Fibroblast of the aortic adventitia (primary cell): Measurements from ENCODE around the gene GTF3C5. TPM values are rescaled to one million over a fixed set of nuclear protein-coding genes. Genes with fewer than 3 reads are reported as not detected.
"Not testable (repeated sequence)": the region's sequence is repeated elsewhere in the genome, so short reads cannot be mapped to it uniquely, and the experiment has no call there.

Source experiments
- DNase-seq: peaks from one replicate; pipeline ENCODE4 v3.0.0-alpha.2; 2010; ENCODE audit warnings: low read depth
- H3K4me3 ChIP-seq: 2 replicates; pipeline ENCODE4 v1.5.1; 2011; ENCODE audit warnings: low read depth, mild to moderate bottlenecking, control low read depth, low read length, moderate library complexity
- total RNA-seq: library from RNA; depleted of rRNA; stranded (reverse); fragments of >200 nt; gene quantifications from 2 replicates; pipeline ENCODE4 v1.2.3, GENCODE V29; 2012; ENCODE audit warnings: low replicate concordance
- TF ChIP-seq, protein P1 (sequence below): IDR thresholded peaks from 2 replicates; pipeline ENCODE4 v1.5.1; 2011; ENCODE audit warnings: mild to moderate bottlenecking, low read length, control low read depth, inconsistent platforms; ENCODE audit not compliant: insufficient read depth

Gene GTF3C5
- total RNA-seq, 1 donor = 33.9 TPM

DNA sequence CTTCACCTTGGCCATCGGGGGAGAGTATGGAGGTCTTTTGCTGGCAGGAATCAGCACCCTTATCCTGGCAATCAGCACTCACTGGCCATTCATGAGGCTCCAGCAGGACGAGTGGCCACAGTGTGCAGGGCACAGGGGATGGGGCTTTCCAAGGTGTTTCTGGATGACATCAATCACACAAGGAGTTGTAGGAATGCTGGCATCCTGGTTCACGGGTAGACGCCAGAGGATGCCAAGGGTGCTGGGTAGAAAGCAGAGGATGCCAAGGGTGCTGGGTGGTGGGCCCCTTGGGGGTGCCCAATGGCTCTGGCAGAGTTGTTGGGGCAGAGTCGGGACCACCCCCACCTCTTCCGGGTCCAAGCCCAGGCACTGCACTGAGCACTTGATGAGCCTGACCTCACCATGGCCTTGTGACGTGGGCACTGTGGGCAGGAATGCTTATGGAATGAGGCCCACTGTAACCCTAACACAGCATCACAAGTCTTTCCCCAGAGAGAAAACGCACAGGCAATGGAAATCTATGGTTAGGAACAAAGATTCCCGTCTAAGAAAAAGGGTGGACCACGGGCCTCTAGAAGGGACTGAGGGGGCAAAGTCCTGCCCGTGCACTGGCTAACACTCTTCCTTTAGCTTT lies 60.1 kb downstream of the GTF3C5 start:
- TF ChIP-seq, protein P1, sequence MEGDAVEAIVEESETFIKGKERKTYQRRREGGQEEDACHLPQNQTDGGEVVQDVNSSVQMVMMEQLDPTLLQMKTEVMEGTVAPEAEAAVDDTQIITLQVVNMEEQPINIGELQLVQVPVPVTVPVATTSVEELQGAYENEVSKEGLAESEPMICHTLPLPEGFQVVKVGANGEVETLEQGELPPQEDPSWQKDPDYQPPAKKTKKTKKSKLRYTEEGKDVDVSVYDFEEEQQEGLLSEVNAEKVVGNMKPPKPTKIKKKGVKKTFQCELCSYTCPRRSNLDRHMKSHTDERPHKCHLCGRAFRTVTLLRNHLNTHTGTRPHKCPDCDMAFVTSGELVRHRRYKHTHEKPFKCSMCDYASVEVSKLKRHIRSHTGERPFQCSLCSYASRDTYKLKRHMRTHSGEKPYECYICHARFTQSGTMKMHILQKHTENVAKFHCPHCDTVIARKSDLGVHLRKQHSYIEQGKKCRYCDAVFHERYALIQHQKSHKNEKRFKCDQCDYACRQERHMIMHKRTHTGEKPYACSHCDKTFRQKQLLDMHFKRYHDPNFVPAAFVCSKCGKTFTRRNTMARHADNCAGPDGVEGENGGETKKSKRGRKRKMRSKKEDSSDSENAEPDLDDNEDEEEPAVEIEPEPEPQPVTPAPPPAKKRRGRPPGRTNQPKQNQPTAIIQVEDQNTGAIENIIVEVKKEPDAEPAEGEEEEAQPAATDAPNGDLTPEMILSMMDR = no peak
- no peak for DNase-seq
- no peak overlapping the region for H3K4me3 ChIP-seq

DNA sequence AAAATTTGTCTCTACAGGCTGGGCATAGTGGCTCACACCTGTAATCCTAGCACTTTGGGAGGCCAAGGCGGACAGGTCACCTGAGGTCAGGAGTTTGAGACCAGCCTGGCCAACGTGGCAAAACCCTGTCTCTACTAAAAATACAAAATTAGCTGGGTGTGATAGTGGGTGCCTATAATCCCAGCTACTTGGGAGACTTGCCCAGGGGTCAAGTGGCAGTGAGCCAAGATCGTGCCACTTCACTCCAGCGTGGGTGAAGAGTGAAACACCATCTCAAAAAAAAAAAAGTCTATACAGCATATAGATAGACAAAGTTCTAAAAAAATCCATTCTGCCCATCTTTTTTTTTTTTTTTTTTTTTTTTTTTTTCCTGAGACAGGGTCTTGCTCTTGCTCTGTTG lies 63.6 kb downstream of the GTF3C5 start:
- DNase-seq = not testable (repeated sequence)

DNA sequence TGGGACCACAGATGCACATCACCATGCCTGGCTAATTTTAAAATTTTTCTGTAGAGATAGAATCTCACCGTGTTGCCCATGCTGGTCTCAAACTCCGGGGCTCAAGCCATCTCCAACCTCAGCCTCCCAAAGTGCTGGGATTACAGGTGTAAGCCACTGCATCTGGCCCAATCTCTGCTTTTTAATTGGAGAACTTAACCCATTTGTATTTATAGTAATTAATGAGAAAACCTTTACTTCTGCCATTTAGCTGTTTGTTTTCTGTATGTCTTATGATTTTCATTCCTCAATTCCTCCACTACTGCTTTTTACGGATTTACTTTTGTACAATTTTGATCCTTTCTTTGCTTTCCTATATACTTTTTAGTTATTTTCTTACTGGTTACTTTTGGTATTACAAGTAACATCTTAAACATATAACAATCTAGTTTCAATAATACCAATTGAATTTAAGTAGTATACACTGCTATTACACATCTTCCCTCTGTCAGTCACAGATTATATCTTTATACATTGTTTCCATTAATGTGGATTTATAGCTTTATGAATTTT lies 64.1 kb downstream of the GTF3C5 start:
- H3K4me3 ChIP-seq = no peak overlapping the region
- no peak for DNase-seq
- TF ChIP-seq, protein P1 = no peak

More for the DNA sequence above, 63.6 kb downstream of the GTF3C5 start:
- H3K4me3 ChIP-seq = not testable (repeated sequence)

DNA sequence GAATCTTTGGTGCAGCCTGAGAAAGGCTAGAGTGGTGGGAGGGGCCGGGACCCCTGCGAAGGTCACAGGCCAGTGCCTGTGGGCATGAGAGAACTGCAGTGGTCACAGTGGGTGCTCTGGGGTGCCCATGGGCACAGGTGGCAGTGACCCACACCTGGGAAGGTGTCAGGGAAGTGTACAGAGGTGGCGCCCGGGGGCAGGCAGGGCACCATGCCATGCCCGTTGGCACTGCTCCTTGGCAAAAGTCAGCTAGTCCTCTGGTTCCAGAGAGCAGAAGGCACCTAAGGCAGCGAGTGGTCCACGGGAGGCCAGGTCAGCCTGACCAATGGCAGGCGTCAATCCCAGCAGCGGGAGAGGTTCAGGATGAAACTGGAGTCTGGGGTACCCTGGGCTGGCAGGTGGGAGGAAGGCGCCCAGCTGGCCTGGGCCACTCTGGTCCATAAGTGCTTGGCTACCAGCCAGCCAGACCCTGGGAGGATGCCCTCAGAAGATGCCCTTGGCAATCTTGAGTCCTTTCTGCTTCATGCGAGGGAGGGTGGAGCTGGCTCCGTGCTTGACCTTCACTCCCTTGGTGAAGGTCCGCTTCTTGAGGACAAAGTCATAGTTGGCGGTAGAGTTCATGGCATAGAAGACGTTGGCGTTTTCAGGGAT lies 67.4 kb downstream of the GTF3C5 start:
- TF ChIP-seq, protein P1 = no peak
- no peak for DNase-seq
- no peak overlapping the region for H3K4me3 ChIP-seq

DNA sequence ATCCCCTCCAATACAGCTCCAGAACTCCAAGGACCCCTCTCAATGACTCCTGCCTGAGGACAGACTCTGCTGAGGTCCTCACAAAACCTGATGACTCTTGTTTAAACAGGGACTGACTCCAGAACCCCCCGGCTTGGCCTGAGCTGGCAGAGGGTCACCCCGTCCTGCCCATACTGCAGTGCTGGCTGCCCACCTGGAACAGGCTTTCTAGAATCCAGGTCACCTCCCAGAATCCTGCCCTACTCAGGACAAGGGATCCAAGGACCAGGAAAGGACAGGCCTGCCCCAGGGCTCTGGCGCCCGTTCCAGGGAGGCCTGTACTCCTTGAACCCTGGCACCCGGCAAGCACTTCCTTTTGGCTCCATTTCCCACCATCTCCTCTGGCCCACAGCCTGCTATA lies 68.1 kb downstream of the GTF3C5 start:
- no peak for DNase-seq
- TF ChIP-seq, protein P1 = no peak
- H3K4me3 ChIP-seq = no peak overlapping the region

DNA sequence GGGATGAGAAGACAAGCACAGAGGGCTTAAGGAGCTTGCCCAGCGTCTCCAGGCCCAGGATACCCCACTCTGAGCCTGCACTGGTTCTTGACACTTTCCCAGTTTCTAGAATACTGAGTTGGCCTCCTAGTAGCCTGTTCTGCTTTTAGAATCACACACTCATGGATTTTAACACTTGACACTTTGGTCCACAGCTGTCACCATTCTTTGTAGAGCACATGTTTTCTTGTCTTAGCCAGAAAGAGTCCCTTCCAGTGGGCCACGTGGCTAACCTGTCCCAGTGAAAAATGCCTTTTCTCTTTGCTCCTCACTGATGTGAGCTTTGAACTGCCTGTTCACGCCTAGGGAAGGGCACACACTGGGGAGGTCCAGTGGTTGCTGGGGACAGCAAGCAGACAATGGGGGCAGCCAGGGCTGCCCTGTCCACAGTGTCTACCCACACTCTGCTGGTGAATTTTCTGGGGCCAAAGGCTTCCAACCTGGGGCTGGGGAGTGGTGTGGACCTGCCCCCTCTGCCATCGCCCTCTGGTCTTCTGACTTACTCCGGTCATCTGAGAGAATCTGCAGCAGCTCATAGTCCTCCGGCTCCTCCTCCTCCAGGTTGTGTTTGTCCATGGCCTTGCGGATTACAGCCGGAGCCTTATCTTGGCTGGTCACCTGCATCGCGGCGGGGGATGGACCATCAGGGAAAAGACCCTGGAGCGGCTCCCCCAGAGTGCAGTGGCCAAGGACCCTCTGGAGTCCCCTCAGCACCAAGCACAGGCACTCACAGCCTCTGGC lies 69.1 kb downstream of the GTF3C5 start:
- TF ChIP-seq, protein P1 = no peak
- DNase-seq = no peak
- H3K4me3 ChIP-seq = no peak overlapping the region
